Keratinocyte (primary cell): Measurements from ENCODE around the gene TRIM56. TPM values are rescaled to one million over a fixed set of nuclear protein-coding genes. Genes with fewer than 3 reads are reported as not detected.

ENCODE experiments used
- DNase-seq: peaks from one replicate; pipeline ENCODE4 v3.0.0-alpha.2; 2011; ENCODE audit warnings: low read depth, missing footprints, low spot score
- FAIRE-seq: peaks from 2 replicates; lab custom pipeline; 2011; peaks lifted over from hg19 to GRCh38; lab: Jason Lieb, UNC
- H2AFZ ChIP-seq: 2 replicates; pipeline ENCODE4 v1.6.0; 2012; ENCODE audit warnings: low read length, control low read depth, inconsistent platforms; ENCODE audit not compliant: control insufficient read depth
- H3K27ac ChIP-seq: 2 replicates; pipeline ENCODE4 v1.5.1; 2011; ENCODE audit warnings: low read length; ENCODE audit not compliant: control insufficient read depth, insufficient read depth
- H3K27me3 ChIP-seq: 3 replicates; pipeline ENCODE4 v1.6.0; 2011; ENCODE audit warnings: low read length; ENCODE audit not compliant: control insufficient read depth, insufficient read depth; ENCODE audit errors: extremely low read depth
- H3K36me3 ChIP-seq, 2 experiments: 2 replicates in 1 of 2; 3 replicates in 1 of 2; pipeline ENCODE4 v1.5.1; 2011; ENCODE audit warnings: low read length in 2 of 2, mild to moderate bottlenecking in 1 of 2; ENCODE audit not compliant: control insufficient read depth in 2 of 2, insufficient read depth in 2 of 2; ENCODE audit errors: extremely low read depth in 1 of 2
- H3K4me1 ChIP-seq: 3 replicates; pipeline ENCODE4 v1.5.1; 2011; ENCODE audit warnings: low read length; ENCODE audit not compliant: control insufficient read depth, insufficient read depth; ENCODE audit errors: extremely low read depth
- H3K4me2 ChIP-seq: 3 replicates; pipeline ENCODE4 v1.6.0; 2011; ENCODE audit warnings: low read depth, low read length; ENCODE audit not compliant: control insufficient read depth, insufficient read depth; ENCODE audit errors: extremely low read depth
- H3K4me3 ChIP-seq, 3 experiments: fragments of 200-600 bp in 1 of 3; sonication (generic) in 1 of 3; 2 replicates in 2 of 3; 3 replicates in 1 of 3; pipeline ENCODE4 v1.5.1; 2011 to 2016; ENCODE audit warnings: low read length in 3 of 3, mild to moderate bottlenecking in 3 of 3, control low read depth in 2 of 3, inconsistent platforms in 1 of 3, low read depth in 1 of 3, mixed read lengths in 1 of 3, mixed run types in 1 of 3, moderate library complexity in 1 of 3; ENCODE audit not compliant: control insufficient read depth in 2 of 3, insufficient read depth in 2 of 3; ENCODE audit errors: extremely low read depth in 1 of 3
- H3K79me2 ChIP-seq: 2 replicates; pipeline ENCODE4 v1.6.0; 2012; ENCODE audit warnings: low read length; ENCODE audit not compliant: control insufficient read depth, insufficient read depth
- H3K9ac ChIP-seq: 3 replicates; pipeline ENCODE4 v1.6.0; 2011; ENCODE audit warnings: low read length; ENCODE audit not compliant: control insufficient read depth, insufficient read depth; ENCODE audit errors: extremely low read depth
- H3K9me1 ChIP-seq: 3 replicates; pipeline ENCODE4 v1.6.0; 2011; ENCODE audit warnings: low read length; ENCODE audit not compliant: control insufficient read depth, insufficient read depth; ENCODE audit errors: extremely low read depth
- H3K9me3 ChIP-seq: 2 replicates; pipeline ENCODE4 v1.5.1; 2012; ENCODE audit warnings: low read depth, low read length; ENCODE audit not compliant: control insufficient read depth
- H4K20me1 ChIP-seq: 3 replicates; pipeline ENCODE4 v1.6.0; 2011; ENCODE audit warnings: low read length; ENCODE audit not compliant: control insufficient read depth, insufficient read depth; ENCODE audit errors: extremely low read depth
- CTCF ChIP-seq, 3 experiments: IDR thresholded peaks in 1 of 3; conservative IDR thresholded peaks in 1 of 3; optimal IDR thresholded peaks in 1 of 3; 2 replicates in 2 of 3; 3 replicates in 1 of 3; pipeline versions ENCODE3 to v1.5.1; 2011; ENCODE audit warnings: low read length in 3 of 3, mild to moderate bottlenecking in 3 of 3, moderate library complexity in 2 of 3, control low read depth in 1 of 3, inconsistent platforms in 1 of 3; ENCODE audit not compliant: insufficient read depth in 2 of 3; ENCODE audit errors: extremely low read depth in 1 of 3
- EZH2 ChIP-seq: IDR thresholded peaks from one replicate; pipeline ENCODE4 v1.6.1; 2012; ENCODE audit warnings: inconsistent platforms, mild to moderate bottlenecking, low read length, moderate library complexity
- dilution Hi-C: fragments of 300-500 bp; cut with MboI; formaldehyde crosslinking; loops from one replicate; pipeline ENCODE4 v1.7.0; 2020; ENCODE audit warnings: low sequenced_read_pairs; ENCODE audit not compliant: extremely low pct_ligation_motif_present
- polyA plus RNA-seq, 5 experiments: library from polyadenylated mRNA; depleted of rRNA in 3 of 5; stranded (reverse) in 3 of 5; stranded (forward) in 1 of 5; unstranded in 1 of 5; fragments of >200 nt; gene quantifications; 1 replicate in 1 of 5; 2 replicates in 3 of 5; 3 replicates in 1 of 5; pipeline versions ENCODE4 v1.2.1 to v1.2.3, GENCODE V29; 2011 to 2012; ENCODE audit warnings: missing spikeins in 2 of 5, low read depth in 1 of 5, low replicate concordance in 1 of 5

TRIM56 gene
- polyA plus RNA-seq, 1 donor (not counting 4 experiments of a cell fraction or from before 2014, with no cell fraction given): 3.6 TPM

- Histone ChIP-seq H3K9ac (peak overlapping the region; percentile 83), H2AFZ (no peak overlapping the region), H3K4me1 (peaks cover 40% of the 10 kb centered on the region), H3K9me1 (peaks cover 2% of the 10 kb centered on the region), H3K27ac (peak overlapping the region; percentile 88), H3K36me3 (peaks cover 16 to 33% of the 10 kb centered on the region in 2 experiments), H3K27me3 (no peaks in the 10 kb centered on the region), H3K4me2 (peak overlapping the region; percentile 93), H3K9me3 (no peaks in the 10 kb centered on the region), H4K20me1 (peaks cover 5% of the 10 kb centered on the region), H3K4me3 (peak overlapping the region; percentile 45 to 86 (median 78)), H3K79me2 (peaks cover 17% of the 10 kb centered on the region)
- TF ChIP-seq CTCF (optimal IDR thresholded peaks at IDR 0.05 in 1 of 3, IDR thresholded peaks at IDR 0.05 in 1 of 3, conservative IDR thresholded peaks at IDR 0.05 in 1 of 3; ENCODE audit: extremely low read depth in 1 of 3, insufficient read depth in 2 of 3, low read length in 3 of 3) (no peak), EZH2 (no peak)
- FAIRE-seq (no peak), DNase-seq (no peak)
- dilution Hi-C loops: no loop called here
Measured at GRCh38 chr7:101127460-101128039, 42.3 kb downstream of the TRIM56 start.

DNA sequence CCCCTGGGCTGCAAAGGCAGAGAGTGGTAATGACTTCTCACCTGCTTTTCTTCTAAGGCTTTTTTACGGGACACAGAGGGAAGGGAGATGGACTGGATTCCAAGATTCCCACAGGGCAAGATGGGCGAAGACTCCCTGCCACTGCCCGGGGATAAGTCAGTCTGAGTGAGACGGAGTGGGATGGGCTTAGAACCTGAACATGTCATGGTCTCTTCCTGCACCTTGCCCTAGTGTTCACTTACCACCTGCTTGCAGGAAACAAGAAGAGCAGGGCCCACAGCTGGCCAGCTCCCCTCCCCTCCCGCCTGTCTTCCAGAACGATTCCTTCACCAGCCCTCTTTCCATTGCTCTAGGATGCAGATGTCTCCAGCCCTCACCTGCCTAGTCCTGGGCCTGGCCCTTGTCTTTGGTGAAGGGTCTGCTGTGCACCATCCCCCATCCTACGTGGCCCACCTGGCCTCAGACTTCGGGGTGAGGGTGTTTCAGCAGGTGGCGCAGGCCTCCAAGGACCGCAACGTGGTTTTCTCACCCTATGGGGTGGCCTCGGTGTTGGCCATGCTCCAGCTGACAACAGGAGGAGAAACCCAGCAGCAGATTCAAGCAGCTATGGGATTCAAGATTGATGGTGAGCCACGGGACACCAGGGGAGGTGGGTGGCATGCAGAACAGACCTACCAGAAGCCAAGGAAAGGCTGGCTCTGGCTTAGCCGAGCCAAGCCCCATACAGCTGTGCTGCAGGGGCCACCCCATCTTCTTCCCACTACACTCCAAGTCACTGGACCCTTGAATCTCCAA, 43.0 kb downstream of the TRIM56 start:
- Histone ChIP-seq H3K27me3 (no peaks in the 10 kb centered on the region), H3K27ac (peak overlapping the region; percentile 88), H2AFZ (no peak overlapping the region), H3K9me1 (peaks cover 2% of the 10 kb centered on the region), H3K4me1 (peaks cover 37% of the 10 kb centered on the region), H3K4me2 (peak overlapping the region; percentile 93), H4K20me1 (peaks cover 5% of the 10 kb centered on the region), H3K9ac (peak overlapping the region; percentile 83), H3K9me3 (no peaks in the 10 kb centered on the region), H3K79me2 (peaks cover 17% of the 10 kb centered on the region), H3K36me3 (peaks cover 19 to 33% of the 10 kb centered on the region in 2 experiments), H3K4me3 (peak overlapping the region; percentile 45 to 86 (median 78))
- dilution Hi-C loops: no loop called here
- DNase-seq: no peak
- no peak for FAIRE-seq
- no peak for TF ChIP-seq CTCF (optimal IDR thresholded peaks at IDR 0.05 in 1 of 3, IDR thresholded peaks at IDR 0.05 in 1 of 3, conservative IDR thresholded peaks at IDR 0.05 in 1 of 3; ENCODE audit: extremely low read depth in 1 of 3, insufficient read depth in 2 of 3, low read length in 3 of 3)
- TF ChIP-seq EZH2: no peak
